GM10266 (cell line): Measurements from ENCODE around the gene TEAD1.

ENCODE experiments used
- DNase-seq: peaks from one replicate; pipeline ENCODE4 v3.0.0; 2012; ENCODE audit errors: extremely low spot score
- CTCF ChIP-seq: IDR thresholded peaks from 2 replicates; pipeline ENCODE4 v1.5.1; 2012; ENCODE audit warnings: mild to moderate bottlenecking, low read depth; ENCODE audit not compliant: control insufficient read depth, insufficient read depth; ENCODE audit errors: missing control alignments

TEAD1 gene

GRCh38 chr11:12646478-12646877 is 27.7 kb upstream of the TEAD1 start:
- TF ChIP-seq CTCF = no peak

GRCh38 chr11:12653729-12654128 is 20.5 kb upstream of the TEAD1 start:
- no peak for TF ChIP-seq CTCF
- DNase-seq = no peak

More at GRCh38 chr11:12646478-12646877, 27.7 kb upstream of the TEAD1 start:
- no peak for DNase-seq

GRCh38 chr11:12655842-12656241 is 18.4 kb upstream of the TEAD1 start:
- no peak for TF ChIP-seq CTCF
- DNase-seq = no peak

- no peak for TF ChIP-seq CTCF
- no peak for DNase-seq
These were observed 16.9 kb upstream of the TEAD1 start for GRCh38 chr11:12657336-12657735.

GRCh38 chr11:12657981-12658380 is 16.2 kb upstream of the TEAD1 start:
- no peak for DNase-seq
- TF ChIP-seq CTCF = no peak

GRCh38 chr11:12662101-12662689 is 12.0 kb upstream of the TEAD1 start:
- TF ChIP-seq CTCF = no peak
- DNase-seq = no peak

- TF ChIP-seq CTCF = no peak
- no peak for DNase-seq
These were observed 9.8 kb upstream of the TEAD1 start for GRCh38 chr11:12664385-12664784.
